Caco-2 (cell line): ENCODE results near the gene ASTN2. TPM values are rescaled to one million over a fixed set of nuclear protein-coding genes. Genes with fewer than 3 reads are reported as not detected.

Experiments used
- BruUV-seq: library from RNA; stranded (reverse); fragments of 400-500 nt; replicated peaks from 2 replicates; lab custom pipeline; 2021; lab: Mats Ljungman, UMichigan
- CTCF ChIA-PET: fragments of 300-600 bp; sonication (Branson Sonifier 250); formaldehyde crosslinking; loops from one replicate; lab custom pipeline; 2022; ENCODE audit warnings: antibody characterized with exemption; lab: Charles Lee
- POLR2A ChIA-PET: fragments of 300-600 bp; sonication (Branson Sonifier 250); formaldehyde crosslinking; loops from one replicate; lab custom pipeline; 2022; ENCODE audit warnings: antibody characterized with exemption; lab: Charles Lee
- DNase-seq, 2 experiments: peaks; one replicate each; pipeline versions ENCODE4 v3.0.0 to v3.0.0-alpha.2; 2020 to 2022
- H3K27me3 ChIP-seq: replicated peaks from 2 replicates; pipeline ENCODE4 v1.6.0; 2011; ENCODE audit warnings: low read length; ENCODE audit not compliant: control insufficient read depth, insufficient read depth
- H3K36me3 ChIP-seq: 2 replicates; pipeline ENCODE4 v1.5.1; 2011; ENCODE audit warnings: low read length; ENCODE audit not compliant: control insufficient read depth, insufficient read depth
- H3K4me1 ChIP-seq: fragments of 250-450 bp; sonication (Bioruptor Pico); 2 replicates; pipeline ENCODE4 v1.5.1; 2020; ENCODE audit warnings: mild to moderate bottlenecking
- H3K4me3 ChIP-seq: 2 replicates; pipeline ENCODE4 v1.5.1; 2011; ENCODE audit warnings: low read depth, mild to moderate bottlenecking, control low read depth, low read length
- H3K9me3 ChIP-seq: fragments of 250-450 bp; sonication (Bioruptor Pico); 2 replicates; pipeline ENCODE4 v1.5.1; 2020; ENCODE audit warnings: mild to moderate bottlenecking, moderate library complexity
- H3K27ac Mint-ChIP-seq: one replicate; pipeline ENCODE4 v1.8.0; 2022; ENCODE audit warnings: mixed read lengths; ENCODE audit not compliant: unreplicated experiment
- H3K27me3 Mint-ChIP-seq: one replicate; pipeline ENCODE4 v1.8.0; 2022; ENCODE audit warnings: mixed read lengths; ENCODE audit not compliant: insufficient read depth, unreplicated experiment
- H3K36me3 Mint-ChIP-seq: one replicate; pipeline ENCODE4 v1.8.0; 2022; ENCODE audit warnings: mild to moderate bottlenecking, mixed read lengths; ENCODE audit not compliant: insufficient read depth, unreplicated experiment
- H3K4me1 Mint-ChIP-seq: one replicate; pipeline ENCODE4 v1.8.0; 2022; ENCODE audit warnings: low read depth, mixed read lengths; ENCODE audit not compliant: unreplicated experiment
- H3K4me3 Mint-ChIP-seq: one replicate; pipeline ENCODE4 v1.8.0; 2022; ENCODE audit warnings: mild to moderate bottlenecking, moderate library complexity, mixed read lengths; ENCODE audit not compliant: unreplicated experiment
- H3K9me3 Mint-ChIP-seq: one replicate; pipeline ENCODE4 v1.8.0; 2022; ENCODE audit warnings: mixed read lengths; ENCODE audit not compliant: unreplicated experiment
- CTCF ChIP-seq, 2 experiments: fragments of 200-600 bp in 1 of 2; IDR thresholded peaks; 1 replicate in 1 of 2; 2 replicates in 1 of 2; pipeline versions ENCODE4 v1.5.1 to v1.8.0; 2011 to 2022; ENCODE audit warnings: antibody characterized with exemption in 1 of 2, control low read depth in 1 of 2, inconsistent platforms in 1 of 2, low read depth in 1 of 2, low read length in 1 of 2, mild to moderate bottlenecking in 1 of 2, moderate library complexity in 1 of 2; ENCODE audit not compliant: insufficient read depth in 1 of 2, severe bottlenecking in 1 of 2, unreplicated experiment in 1 of 2
- intact Hi-C: fragments of 100-400 bp; cut with micrococcal nuclease; formaldehyde crosslinking; loops from one replicate; pipeline ENCODE4 v1.10.0; 2022; ENCODE audit not compliant: unreplicated experiment
- total RNA-seq: library from RNA; stranded (reverse); gene quantifications from 2 replicates; pipeline ENCODE4 v1.2.3, GENCODE V29; 2022

The ASTN2 gene
- total RNA-seq, 1 experiment from 2014 or later, result 12.7 TPM

- H3K4me3 ChIP-seq, result no peak overlapping the region
- H3K4me1 Mint-ChIP-seq, result no peaks in the 10 kb centered on the region
- no peak for TF ChIP-seq CTCF (IDR thresholded peaks at IDR 0.05; ENCODE audit: insufficient read depth in 1 of 2, low read depth in 1 of 2, low read length in 1 of 2, severe bottlenecking in 1 of 2, unreplicated experiment in 1 of 2)
- H3K4me3 Mint-ChIP-seq, result no peak overlapping the region
- no peak for DNase-seq
- intact Hi-C loops, result loop anchor here (10.0 kb wide), 1 partner anchor 336 kb away; the partner anchor contains the start of gene PAPPA
- H3K36me3 ChIP-seq, result no peaks in the 10 kb centered on the region
- H3K9me3 ChIP-seq, result no peaks in the 10 kb centered on the region
- no peaks in the 10 kb centered on the region for H3K27me3 Mint-ChIP-seq
- ChIA-PET POLR2A (no interaction called here), CTCF (no interaction called here)
- H3K4me1 ChIP-seq, result peaks cover 6% of the 10 kb centered on the region
- no peaks in the 10 kb centered on the region for H3K27me3 ChIP-seq
- no peak overlapping the region for H3K27ac Mint-ChIP-seq
- no peaks in the 10 kb centered on the region for H3K36me3 Mint-ChIP-seq
- no TSS peak for BruUV-seq
- H3K9me3 Mint-ChIP-seq, result no peaks in the 10 kb centered on the region
Observed at GRCh38 chr9:116490321-116490720, 924.5 kb downstream of the ASTN2 start.

GRCh38 chr9:116488373-116488772 lies 926.5 kb downstream of the ASTN2 start:
- Histone ChIP-seq H3K9me3 (no peaks in the 10 kb centered on the region), H3K4me3 (no peak overlapping the region), H3K27me3 (no peaks in the 10 kb centered on the region), H3K4me1 (peaks cover 5% of the 10 kb centered on the region), H3K36me3 (no peaks in the 10 kb centered on the region; the same call in 1 of the 2 replicates)
- Mint-ChIP-seq H3K4me1 (no peaks in the 10 kb centered on the region), H3K4me3 (no peak overlapping the region), H3K27ac (no peak overlapping the region), H3K36me3 (peaks cover 1% of the 10 kb centered on the region), H3K27me3 (no peaks in the 10 kb centered on the region), H3K9me3 (no peaks in the 10 kb centered on the region)
- ChIA-PET POLR2A (no interaction called here), CTCF (no interaction called here)
- BruUV-seq, result no TSS peak
- no peak for TF ChIP-seq CTCF (IDR thresholded peaks at IDR 0.05; ENCODE audit: insufficient read depth in 1 of 2, low read depth in 1 of 2, low read length in 1 of 2, severe bottlenecking in 1 of 2, unreplicated experiment in 1 of 2)
- intact Hi-C loops, result no loop called here
- DNase-seq, result no peak

- no TSS peak for BruUV-seq
- TF ChIP-seq CTCF (IDR thresholded peaks at IDR 0.05; ENCODE audit: insufficient read depth in 1 of 2, low read depth in 1 of 2, low read length in 1 of 2, severe bottlenecking in 1 of 2, unreplicated experiment in 1 of 2), result no peak
- no peak overlapping the region for H3K4me3 ChIP-seq
- H3K9me3 ChIP-seq, result no peaks in the 10 kb centered on the region
- Mint-ChIP-seq H3K27ac (no peak overlapping the region), H3K4me1 (no peaks in the 10 kb centered on the region), H3K36me3 (peaks cover 4% of the 10 kb centered on the region), H3K27me3 (no peaks in the 10 kb centered on the region), H3K4me3 (no peak overlapping the region), H3K9me3 (no peaks in the 10 kb centered on the region)
- POLR2A ChIA-PET, result no interaction called here
- no peaks in the 10 kb centered on the region for H3K27me3 ChIP-seq
- no peaks in the 10 kb centered on the region; the same call in 1 of the 2 replicates for H3K36me3 ChIP-seq
- CTCF ChIA-PET, result no interaction called here
- intact Hi-C loops, result no loop called here
- no peak for DNase-seq
- H3K4me1 ChIP-seq, result no peaks in the 10 kb centered on the region
Observed at GRCh38 chr9:116484492-116485061, 930.3 kb downstream of the ASTN2 start.
